Mammary epithelial cell (primary cell): ENCODE data around the gene EFCAB11.

ENCODE experiments used
- EZH2 ChIP-seq: IDR thresholded peaks from 2 replicates; pipeline ENCODE4 v1.6.1; 2012; ENCODE audit warnings: low read length, inconsistent platforms, borderline replicate concordance
- TF ChIP-seq, protein P1 (sequence below), 2 donors: IDR thresholded peaks in 1 of 2; conservative IDR thresholded peaks in 1 of 2; 2 replicates each; pipeline ENCODE4 v1.5.1; 2011 to 2012; ENCODE audit warnings: inconsistent platforms in 2 of 2, low read length in 2 of 2, mild to moderate bottlenecking in 2 of 2, control low read depth in 1 of 2, low read depth in 1 of 2; ENCODE audit not compliant: insufficient read depth in 1 of 2; ENCODE audit errors: extremely low read depth in 1 of 2

GRCh38 chr14:89755816-89756215 is 198.7 kb downstream of the EFCAB11 start:
- TF ChIP-seq, protein P1, sequence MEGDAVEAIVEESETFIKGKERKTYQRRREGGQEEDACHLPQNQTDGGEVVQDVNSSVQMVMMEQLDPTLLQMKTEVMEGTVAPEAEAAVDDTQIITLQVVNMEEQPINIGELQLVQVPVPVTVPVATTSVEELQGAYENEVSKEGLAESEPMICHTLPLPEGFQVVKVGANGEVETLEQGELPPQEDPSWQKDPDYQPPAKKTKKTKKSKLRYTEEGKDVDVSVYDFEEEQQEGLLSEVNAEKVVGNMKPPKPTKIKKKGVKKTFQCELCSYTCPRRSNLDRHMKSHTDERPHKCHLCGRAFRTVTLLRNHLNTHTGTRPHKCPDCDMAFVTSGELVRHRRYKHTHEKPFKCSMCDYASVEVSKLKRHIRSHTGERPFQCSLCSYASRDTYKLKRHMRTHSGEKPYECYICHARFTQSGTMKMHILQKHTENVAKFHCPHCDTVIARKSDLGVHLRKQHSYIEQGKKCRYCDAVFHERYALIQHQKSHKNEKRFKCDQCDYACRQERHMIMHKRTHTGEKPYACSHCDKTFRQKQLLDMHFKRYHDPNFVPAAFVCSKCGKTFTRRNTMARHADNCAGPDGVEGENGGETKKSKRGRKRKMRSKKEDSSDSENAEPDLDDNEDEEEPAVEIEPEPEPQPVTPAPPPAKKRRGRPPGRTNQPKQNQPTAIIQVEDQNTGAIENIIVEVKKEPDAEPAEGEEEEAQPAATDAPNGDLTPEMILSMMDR (conservative IDR thresholded peaks at IDR 0.05 in 1 of 2, IDR thresholded peaks at IDR 0.05 in 1 of 2; ENCODE audit: extremely low read depth in 1 of 2, insufficient read depth in 1 of 2, low read depth in 1 of 2, low read length in 2 of 2), result no peak
- TF ChIP-seq EZH2, result no peak
